NCI-H510A treated with DMSO at 0.1 percent for 48 hours (cell line): ENCODE data around the gene ZNF512B.

Experiments used
- DNase-seq: peaks from one replicate; lab custom pipeline; 2025; lab: John Stamatoyannopoulos, UW

ZNF512B gene

DNA sequence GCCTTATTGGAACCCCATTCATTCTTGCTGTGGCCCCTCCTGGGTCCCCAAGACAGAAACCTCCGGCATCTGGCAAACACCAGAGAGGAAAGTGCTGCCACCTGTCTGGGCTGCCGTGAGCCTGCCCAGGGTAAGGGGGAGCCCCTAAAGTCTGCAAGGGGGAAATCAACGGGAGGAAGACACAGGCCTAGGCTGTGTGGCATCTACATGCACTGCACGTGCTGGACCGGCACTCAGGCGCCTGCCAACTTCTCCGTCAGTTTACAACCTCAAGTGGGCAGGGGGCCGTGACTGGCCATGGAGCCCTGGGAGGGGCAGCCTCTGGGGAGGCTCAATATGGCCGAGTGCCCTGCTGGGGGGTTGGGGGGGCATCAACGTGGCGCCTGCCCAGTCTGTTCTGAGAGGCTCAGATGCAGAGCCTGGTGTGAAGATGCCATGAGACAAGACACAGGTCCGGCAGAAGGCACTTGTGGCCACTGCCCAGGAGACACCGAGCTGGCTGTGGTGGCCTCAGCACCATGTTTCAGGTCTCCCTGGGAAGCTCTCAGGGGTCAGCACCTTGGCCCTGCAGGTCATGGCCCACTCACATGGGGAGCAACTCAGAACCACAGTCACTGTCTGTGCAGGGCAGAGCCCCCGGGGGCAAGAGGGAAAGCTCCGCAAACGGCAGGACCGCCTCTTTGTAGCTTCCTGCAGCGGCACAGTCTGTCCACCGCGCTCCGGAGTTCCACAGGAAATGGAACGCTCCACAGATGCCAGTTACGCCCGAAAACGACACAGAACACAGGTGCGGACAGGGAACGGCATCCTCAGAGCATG, 21.9 kb downstream of the ZNF512B start:
- no peak for DNase-seq

DNA sequence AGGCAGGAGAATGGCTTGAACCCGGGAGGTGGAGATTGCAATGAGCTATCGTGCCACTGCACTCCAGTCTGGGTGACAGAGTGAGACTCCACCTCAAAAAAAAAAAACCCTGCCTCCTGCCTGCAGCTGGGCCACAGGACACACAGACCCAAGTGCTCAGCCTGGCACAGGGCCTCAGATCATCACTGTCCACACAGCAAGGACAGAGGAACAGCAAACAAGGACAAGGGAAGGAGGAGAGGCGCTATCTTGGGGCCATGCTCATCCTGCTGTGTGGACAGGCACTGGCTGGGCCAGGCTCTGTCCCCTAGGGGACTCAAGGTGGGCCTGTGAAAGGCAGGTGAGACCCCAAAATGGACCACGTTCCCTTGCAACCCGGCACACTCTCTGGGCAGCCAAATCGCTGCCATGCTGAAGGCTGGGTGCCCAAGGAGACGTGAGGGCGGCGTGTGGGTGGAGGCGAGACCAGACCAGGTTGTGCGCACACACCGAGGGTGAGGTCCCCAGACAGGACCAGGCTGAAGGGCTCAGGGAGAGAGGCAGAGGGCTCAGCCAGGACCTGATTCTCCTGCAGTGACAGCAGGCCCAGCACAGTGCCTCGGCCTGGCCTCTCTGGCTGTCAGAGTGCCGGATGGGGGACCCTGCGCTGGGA, 22.6 kb downstream of the ZNF512B start:
- no peak for DNase-seq

DNA sequence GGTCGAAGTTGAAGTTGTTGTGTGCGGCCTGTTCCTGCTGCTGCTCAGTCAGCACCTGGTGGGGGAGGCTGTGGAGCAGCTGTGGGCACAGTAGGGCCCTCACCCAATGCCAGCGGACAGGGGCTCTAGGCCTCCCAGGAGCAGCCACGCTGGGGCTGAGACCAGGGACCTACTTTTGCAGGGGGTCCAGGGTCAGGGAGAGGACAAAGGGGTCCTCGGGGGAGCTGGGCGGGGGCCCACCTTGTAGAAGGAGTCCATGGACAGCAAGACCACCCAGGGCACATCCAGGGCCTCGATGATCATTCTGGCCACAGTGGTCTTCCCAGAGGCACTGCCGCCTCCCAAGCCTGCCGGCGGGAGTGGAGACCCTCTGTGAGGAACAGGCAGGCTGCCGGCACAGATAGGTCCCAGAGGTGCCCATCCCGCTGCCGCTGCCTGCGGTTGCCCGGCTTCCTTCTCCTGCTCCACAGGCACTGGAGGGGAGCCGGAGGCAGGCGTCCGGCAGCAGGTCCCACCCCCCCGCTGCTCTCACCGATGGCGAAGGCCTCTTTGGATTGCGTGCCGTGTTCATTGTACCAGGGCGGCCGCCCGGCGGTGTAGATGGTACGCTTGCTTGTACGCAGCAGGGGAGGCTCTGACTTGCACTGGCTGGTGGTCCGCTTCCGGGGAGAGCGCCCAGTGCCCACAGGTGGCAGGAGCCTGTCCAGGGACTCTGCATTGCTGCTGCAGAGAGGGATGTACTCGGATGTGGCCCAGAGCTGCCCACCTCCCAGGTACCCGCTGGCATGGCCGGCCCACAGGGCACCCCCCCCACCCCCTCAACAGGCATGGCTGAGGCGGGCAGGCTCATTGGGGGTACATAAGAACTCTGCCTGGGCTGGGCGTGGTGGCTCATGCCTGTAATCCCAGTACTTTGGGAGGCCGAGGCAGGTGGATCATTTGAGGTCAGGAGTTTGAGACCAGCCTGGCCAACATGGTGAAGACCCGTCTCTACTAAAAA, 23.5 kb downstream of the ZNF512B start:
- DNase-seq = no peak

DNA sequence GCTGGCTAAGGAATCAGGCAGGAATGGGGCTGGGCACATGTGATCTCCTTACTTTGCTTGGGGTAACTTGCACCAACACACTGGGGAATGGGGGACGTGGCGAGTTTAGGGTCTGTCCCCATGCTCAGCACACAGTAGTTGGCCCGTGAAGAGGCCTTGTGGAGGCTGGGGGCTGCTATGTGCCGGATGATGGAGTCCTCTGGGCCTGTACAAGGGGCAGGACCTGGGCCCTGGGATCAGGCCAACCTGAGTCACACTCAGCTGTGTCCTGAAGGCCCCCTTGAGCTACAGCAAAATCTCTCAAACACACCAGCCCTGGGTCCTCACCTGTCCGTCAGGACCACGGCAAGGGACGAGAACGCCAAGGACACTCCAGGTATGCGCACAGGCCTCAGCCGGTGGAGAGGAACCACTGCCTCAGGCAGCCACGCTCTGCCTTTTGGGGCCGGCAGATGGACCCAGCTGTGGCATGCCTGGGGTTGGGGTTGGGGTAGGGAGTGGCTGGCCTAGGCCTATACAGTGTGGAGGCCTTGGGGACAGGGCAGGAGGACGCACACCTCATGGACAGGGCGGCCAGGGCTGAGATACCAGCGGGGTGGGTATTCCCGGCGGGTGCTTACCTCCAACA, 24.6 kb downstream of the ZNF512B start:
- DNase-seq = no peak

DNA sequence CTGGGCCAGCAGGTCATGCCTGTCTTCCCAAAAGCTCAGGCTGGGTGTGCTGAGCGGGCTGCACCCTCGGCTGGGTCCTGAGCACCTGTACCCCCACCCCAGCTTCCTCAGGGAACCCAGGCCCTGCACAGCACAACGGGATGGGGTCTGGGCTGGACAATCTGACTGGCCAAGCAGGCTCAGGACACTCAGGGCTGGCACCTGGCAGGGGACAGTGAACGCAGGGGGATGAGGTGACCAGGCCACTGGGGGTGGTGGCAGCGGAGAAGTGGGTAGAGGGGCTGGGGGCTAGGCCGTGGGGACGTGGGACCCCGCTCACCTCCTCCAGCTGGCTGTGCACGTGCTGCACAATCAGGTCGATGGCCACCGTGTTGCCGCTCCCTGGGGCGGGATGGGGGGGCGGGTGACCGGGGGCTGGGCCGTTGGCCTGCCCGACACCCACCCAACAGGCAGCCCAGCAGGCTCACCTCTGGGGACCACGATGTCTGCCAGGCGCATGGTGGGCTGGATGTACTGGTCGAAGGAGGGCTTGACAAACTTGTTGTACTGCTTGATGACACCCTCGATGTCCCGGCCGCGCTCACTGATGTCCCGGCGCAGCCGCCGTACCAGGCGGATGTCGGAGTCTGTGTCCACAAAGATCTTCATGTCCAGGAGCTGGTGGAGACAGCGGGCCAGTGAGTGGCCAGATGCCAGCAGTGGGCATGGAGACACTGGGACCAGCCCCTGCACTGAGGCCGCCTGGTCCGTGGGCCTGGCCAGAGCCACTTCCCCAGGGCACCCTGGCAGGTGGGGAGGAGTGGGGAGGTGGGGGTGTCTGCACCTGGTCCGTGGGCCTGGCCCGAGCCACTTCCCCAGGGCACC, 25.4 kb downstream of the ZNF512B start:
- DNase-seq = no peak

DNA sequence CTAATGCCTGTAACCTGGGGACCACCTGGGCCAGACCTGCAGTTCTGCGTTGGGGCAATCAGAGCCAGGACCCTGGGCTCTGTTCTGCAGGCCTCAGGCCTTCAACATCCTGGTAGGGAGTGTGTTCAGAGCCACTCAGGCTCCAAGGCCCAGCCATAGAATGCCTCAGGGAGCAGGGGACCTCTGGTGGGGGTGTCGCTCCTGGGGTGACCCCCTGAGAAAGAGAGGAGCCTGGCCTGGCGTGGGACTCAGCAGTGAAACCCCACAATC, 26.0 kb downstream of the ZNF512B start:
- DNase-seq = no peak

DNA sequence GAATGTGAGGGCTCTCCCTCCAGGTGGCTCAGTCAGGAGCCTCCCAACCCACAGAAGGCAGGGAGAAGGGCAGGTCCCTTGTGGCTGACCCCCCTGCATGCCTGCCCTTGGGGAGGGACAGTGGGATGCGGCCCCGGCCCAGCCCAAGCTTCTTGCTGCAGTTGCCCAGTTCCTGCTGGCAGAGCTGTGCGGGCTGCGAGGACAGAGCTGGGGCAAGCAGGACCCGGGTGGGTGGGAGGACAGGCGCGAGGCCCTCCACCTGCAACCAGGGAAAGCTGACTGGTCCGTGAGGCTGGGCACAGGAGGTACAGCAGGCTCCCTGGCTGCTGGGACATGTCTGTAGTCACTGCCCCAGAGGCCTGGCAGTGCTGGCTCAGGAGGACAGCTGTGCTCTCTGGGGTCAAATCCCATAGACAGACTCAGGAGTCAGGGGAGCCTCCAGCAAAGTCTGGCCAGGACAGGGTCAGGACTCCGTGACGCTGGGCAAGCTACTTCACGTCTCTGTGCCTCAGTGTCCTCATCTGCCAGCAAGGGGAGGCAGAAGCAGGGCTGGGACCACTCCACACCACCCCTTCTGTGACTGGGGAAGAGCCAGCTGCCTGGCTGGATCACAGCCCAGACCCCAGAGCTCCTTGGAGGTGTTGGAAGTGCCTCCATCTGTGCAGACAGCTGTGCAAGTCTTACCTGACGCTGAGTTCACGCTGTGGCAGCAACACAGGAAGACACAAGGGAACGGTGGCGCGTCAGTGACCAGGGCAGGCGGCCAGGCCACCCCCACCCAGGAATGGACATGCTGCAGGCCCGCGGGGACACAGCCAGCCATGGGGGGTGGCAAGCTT, 26.5 kb downstream of the ZNF512B start:
- DNase-seq = no peak

DNA sequence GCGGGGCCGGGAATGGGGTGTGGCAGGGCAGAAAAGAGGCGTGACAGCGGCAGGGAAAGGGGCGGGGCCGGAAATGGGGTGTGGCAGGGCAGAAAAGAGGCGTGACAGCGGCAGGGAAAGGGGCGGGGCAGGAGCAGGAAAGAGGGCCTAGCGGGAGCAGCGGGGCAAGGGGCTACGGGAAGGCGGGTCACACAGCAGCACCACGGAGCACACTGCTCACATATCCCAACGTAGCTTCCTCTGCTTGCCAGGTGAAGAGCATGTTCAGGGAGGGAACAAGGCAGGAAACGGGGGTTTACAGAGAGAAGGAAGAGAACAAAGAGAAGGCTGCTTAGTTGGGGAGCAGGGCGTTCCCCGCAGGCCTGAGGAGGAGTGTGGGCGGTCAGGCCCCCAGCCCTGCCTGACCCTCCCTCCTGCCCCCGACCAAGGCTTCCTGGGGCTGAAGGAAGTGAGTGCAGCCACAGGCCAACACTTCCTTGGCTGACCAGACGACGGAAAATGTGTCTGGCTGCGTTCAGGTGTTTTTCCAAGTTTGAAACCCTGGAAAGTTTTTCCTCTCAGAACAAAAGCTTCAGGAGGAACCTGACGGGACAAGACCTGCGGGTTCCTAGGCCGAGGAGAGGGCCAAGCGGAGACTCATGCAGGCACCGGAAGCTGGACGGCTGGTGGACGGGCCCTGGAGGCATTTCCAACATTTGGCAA, 27.3 kb downstream of the ZNF512B start:
- no peak for DNase-seq

DNA sequence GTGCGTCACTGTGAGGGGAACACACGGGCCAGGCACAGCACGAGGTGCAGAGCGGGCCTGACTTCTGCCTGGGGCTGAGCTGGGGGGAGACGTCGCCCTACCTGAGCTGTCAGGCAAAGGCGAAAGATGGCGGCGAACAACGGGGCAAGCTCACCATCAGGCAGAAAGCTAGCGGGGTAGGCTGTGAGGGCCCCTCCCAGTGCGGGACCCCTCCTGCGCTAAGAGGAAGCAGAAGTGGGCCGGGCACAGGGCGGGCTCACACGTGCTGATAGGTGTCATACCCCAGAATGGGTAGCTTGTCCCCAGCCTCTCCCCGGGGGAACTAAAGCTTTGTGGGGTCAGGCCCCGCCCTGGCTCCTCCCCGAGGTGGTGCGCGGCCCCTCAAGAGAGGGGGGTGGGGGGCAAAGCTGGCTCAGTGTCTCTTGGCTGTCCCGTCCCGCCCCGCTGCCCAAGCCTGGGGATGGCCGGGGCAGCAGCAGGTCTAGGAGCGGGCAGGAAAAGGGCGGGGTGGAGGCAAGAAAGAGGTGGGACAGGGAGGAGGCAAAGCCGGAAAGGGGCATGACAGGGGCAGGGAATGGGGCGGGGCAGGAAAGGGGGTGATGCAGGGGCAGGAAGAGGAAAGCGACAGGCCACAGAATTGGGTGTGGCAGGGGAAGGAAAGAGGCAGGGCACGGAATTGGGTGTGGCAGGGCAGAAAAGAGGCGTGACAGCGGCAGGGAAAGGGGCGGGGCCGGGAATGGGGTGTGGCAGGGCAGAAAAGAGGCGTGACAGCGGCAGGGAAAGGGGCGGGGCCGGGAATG, 28.2 kb downstream of the ZNF512B start:
- no peak for DNase-seq

DNA sequence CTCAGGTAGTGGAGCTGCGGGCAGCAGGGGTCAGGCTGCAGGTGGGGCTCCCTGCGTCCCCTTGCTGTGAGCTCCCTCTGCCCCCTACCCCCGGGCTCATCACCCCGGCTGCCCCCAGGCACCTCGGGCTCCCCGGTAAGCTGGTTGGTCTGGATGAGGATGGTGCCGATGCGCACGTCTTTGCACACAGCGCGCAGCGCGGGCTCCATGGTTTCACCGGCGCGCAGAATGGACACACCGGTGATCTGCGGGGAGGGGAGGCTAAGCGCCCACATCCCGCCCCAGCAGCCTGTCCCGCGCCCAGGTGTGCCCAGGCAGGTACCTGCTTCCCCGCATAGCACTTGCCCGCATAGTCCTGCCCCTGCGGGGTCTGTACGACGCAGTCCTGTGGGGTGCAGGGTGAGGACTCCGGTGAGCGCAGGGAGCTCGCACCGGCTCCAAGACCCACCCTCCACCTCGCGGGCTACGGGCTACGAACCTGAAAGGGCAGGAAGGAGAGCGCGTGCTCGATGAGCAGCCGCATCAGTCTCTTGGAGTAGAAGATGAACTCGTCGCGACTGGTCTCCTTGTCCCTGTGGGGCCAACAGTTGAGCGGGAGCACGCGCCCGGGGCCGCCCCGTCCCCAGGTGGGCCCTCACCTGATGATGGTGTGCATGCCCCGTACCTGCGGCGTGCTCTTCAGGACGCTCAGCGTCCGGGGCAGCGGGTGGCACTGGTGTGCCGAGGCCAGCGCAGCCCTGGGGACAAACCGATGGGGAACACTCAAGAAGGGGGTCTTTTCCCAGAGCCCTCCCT, 29.1 kb downstream of the ZNF512B start:
- no peak for DNase-seq

DNA sequence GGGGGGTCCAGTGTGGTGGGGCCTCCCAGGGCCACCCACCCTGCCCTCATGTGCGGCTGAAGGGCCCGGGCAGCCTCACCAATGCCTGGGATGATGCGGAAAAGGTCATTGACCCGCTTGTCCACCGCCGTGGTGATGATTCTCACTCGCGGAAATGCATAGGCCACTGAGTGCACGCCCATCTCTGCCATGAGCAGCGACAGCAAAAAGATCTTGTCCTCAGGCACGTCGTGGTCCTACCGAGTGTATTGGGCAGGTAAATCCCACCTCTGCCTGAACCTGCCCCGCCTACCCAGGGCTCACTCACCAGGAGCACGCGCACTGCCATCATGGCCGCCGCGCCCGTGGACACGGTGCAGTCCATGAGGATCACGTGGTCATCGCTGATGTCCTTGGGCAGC, 29.7 kb downstream of the ZNF512B start:
- DNase-seq = no peak

DNA sequence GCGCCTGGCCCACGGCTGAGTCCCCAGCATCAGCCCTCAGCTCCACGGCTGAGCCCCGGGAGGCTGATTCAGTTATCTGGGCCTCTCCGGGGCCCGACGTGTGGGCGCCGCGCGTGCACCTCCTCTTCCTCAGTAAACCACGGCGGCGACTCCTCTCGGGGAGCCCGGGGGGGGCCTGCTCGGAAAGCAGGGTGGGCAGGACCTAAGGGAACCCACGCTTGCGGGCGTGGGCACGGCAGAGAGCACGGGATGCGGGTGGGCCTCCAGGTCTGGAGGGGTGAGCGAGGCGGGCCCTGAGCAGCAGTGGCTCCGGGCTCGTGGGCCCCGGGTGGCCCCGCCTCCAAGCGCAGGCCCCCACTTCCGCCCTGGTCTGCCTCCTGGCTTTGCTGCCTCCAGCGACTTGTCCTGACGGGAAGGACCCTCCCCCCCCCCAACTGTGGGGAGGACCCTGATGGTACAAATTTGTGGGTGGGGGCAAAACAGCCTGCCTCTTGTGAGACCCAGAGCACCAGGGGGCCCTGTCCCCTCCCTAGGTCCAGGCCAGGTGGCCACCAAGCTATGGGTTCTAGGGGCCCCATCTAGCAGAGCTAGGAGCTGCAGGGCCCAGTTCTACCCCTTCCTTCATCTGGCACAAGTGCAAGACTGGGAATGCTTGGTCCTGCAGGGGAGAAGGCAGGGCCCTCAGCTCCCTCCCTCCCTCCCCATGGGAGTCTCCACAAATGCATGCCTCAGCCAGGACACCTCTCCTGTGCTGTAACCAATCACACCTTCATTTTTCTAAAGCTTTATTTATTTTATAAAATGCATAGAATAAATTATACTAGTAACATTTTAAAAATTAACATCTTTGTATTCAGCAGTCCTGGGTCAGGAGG, 30.4 kb downstream of the ZNF512B start:
- DNase-seq = no peak

DNA sequence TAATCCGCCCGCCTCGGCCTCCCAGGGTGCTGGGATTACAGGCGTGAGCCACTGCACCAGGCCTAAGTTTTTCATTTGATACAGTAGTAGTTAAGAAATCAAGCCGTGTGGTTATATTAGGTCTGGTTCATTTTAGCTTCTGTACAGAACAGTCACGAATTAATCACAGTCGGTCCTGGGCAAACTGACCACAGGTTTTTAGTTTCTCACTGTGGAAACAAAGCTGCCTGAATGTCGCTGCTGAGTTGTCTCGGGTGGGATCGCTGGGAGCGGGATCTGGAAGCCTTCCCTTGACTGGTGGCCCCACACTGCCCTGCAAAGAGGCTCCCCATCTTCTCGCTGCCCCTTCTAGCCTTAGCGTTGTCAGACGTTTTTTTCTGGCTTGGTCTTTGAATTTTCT, 32.1 kb downstream of the ZNF512B start:
- no peak for DNase-seq

DNA sequence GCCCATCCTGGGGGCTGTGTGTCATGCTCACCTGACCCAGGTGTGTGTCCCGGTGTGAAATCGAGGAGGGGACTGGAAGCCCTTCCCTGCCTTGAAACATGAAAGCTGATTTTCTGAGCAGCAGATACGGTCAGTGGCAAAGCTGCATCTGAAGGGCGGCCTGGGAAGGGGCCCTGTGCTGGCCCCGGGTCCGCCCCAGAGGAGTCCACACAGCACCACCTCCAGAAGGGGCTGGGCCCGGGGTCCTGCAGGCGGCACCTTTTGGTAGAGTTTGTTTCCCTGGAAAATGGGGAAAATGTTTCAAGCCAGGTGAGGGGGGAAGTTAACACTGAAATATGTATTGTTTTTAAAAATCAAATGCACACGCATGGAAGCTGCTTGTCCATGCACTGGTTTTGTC, 34.3 kb downstream of the ZNF512B start:
- no peak for DNase-seq

DNA sequence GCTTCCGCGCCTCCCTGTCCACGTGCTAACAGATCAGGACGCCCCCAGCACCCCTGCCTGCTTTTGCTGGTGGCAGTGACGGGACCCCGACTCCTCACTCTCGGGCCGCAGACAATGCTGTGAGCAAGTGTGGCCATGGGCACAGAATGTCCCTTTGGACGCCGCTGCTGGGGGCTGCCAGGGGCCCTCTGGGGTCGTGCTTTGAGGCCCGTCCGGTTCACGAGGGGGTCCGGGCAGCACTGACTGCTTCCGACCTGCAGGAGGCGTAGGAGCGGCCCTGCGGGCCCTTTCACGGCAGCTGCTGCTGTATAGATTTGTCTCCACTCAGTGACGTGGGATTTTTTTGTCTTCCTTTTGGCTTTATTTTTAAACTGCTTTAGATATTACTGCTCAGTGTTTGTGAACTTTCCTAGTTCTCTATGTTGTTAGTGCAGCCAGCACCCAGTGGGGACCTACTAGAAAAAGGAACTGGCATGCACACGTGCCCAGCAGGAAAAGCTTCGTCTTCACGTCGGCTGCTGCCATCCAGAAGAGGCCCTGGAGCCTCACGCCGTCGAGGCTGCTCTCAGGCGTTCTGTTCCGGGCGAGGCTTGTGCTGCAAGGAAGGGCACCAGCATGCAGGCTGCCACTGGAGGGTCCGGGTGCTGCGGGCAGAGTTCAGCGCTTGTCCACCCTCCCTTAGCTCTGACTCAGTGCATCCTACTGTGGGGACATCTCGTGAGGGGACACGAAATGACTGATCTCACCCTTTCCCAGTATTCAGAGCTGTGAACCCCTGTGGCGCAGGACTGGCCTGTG, 35.3 kb downstream of the ZNF512B start:
- DNase-seq = no peak

DNA sequence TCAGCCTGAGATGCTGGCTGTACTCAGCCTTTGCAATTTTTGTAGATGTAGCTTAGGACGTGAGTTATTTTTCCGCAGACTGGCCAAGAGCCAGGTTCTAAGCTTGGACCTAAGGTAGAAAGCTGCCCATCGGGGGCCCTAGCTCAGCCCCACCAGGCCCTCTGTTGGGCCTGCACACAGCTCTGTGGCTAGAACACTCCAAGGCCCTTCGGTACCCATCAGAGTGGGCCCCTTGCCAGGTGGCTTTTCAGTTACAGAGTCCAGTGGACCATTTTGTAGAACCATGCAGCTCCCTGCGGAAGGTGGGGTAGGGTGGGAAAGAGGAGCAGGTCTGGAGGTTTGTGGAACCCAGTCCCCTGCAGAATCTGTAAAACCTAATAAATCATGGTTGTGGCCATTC, 36.1 kb downstream of the ZNF512B start:
- no peak for DNase-seq
